ENCODE measurements around the gene TXNDC2. TPM values are rescaled to one million over a fixed set of nuclear protein-coding genes. Genes with fewer than 3 reads are reported as not detected.

TXNDC2 gene
- total and polyA plus RNA-seq, 2 experiments from 2014 or later = not detected

GRCh38 chr18:9902832-9903231 is 17.1 kb downstream of the TXNDC2 start:
- Histone ChIP-seq H4K20me1 (ENCODE audit: insufficient read depth) (no peaks in the 10 kb centered on the region), H3K9ac (no peak overlapping the region)

GRCh38 chr18:9905401-9905922 is 19.7 kb downstream of the TXNDC2 start:
- Histone ChIP-seq H3K27me3 (replicated peaks; ENCODE audit: insufficient read depth) (no peaks in the 10 kb centered on the region), H2AFZ (peak overlapping the region; percentile 52), H4K20me1 (ENCODE audit: insufficient read depth) (no peaks in the 10 kb centered on the region), H3K4me3 (no peak overlapping the region), H3K36me3 (ENCODE audit: low read depth) (no peaks in the 10 kb centered on the region), H3K9me2 (ENCODE audit: insufficient read depth) (no peaks in the 10 kb centered on the region), H3K27ac (no peak overlapping the region), H3K4me2 (ENCODE audit: unreplicated experiment) (no peak overlapping the region), H3F3A (ENCODE audit: insufficient read depth) (peaks cover 9% of the 10 kb centered on the region; the same call in 1 of the 2 replicates), H3K79me2 (ENCODE audit: insufficient read depth) (no peaks in the 10 kb centered on the region), H3K9ac (no peak overlapping the region), H3K9me3 (ENCODE audit: low read depth) (no peaks in the 10 kb centered on the region), H3K4me1 (ENCODE audit: insufficient read depth) (0 out of 2 replicates have a peak, but pooled peaks cover 9% of the 10 kb centered on the region)
- in situ Hi-C loops (cut with MboI) = no loop called here
- TF ChIP-seq EZH2phosphoT487 (IDR thresholded peaks at IDR 0.05; ENCODE audit: insufficient read depth, low read depth) (no peak), EZH2 (IDR thresholded peaks at IDR 0.05; ENCODE audit: insufficient read depth, poor library complexity, severe bottlenecking) (no peak)
- peak; percentile 60 for DNase-seq
- WGBS, 2 experiments (ENCODE audit: low coverage in 1 of 2, low lambda C conversion rate in 2 of 2, missing lambda C conversion rate in 2 of 2) = 29 to 49% methylated on average over 5 of the region's 5 CpGs

More at GRCh38 chr18:9902832-9903231, 17.1 kb downstream of the TXNDC2 start:
- no peaks in the 10 kb centered on the region for H3K79me2 ChIP-seq (ENCODE audit: insufficient read depth)
- H3K9me3 ChIP-seq (ENCODE audit: low read depth) = no peaks in the 10 kb centered on the region
- H3K36me3 ChIP-seq (ENCODE audit: low read depth) = no peaks in the 10 kb centered on the region
- H3F3A ChIP-seq (ENCODE audit: insufficient read depth) = peaks cover 21% of the 10 kb centered on the region; the same call in 1 of the 2 replicates
- no peaks in the 10 kb centered on the region for H3K9me2 ChIP-seq (ENCODE audit: insufficient read depth)
- H3K4me1 ChIP-seq (ENCODE audit: insufficient read depth) = peaks cover 22% of the 10 kb centered on the region
- H3K4me3 ChIP-seq = no peak overlapping the region
- in situ Hi-C loops (cut with MboI) = no loop called here
- H3K27ac ChIP-seq = no peak overlapping the region
- no peaks in the 10 kb centered on the region for H3K27me3 ChIP-seq (replicated peaks; ENCODE audit: insufficient read depth)
- WGBS, 2 experiments (ENCODE audit: low coverage in 1 of 2, low lambda C conversion rate in 2 of 2, missing lambda C conversion rate in 2 of 2) = 32 to 34% methylated on average over 10 of the region's 10 CpGs
- TF ChIP-seq EZH2phosphoT487 (IDR thresholded peaks at IDR 0.05; ENCODE audit: insufficient read depth, low read depth) (no peak), EZH2 (IDR thresholded peaks at IDR 0.05; ENCODE audit: insufficient read depth, poor library complexity, severe bottlenecking) (no peak)
- peak overlapping the region; percentile 59 for H2AFZ ChIP-seq
- peak; percentile 33 for DNase-seq
- no peak overlapping the region for H3K4me2 ChIP-seq (ENCODE audit: unreplicated experiment)

GRCh38 chr18:9906481-9906880 is 20.7 kb downstream of the TXNDC2 start:
- Histone ChIP-seq H3K9me3 (ENCODE audit: low read depth) (no peaks in the 10 kb centered on the region), H3K9ac (no peak overlapping the region), H3K36me3 (ENCODE audit: low read depth) (no peaks in the 10 kb centered on the region), H4K20me1 (ENCODE audit: insufficient read depth) (no peaks in the 10 kb centered on the region), H2AFZ (no peak overlapping the region), H3K4me2 (ENCODE audit: unreplicated experiment) (no peak overlapping the region), H3K4me1 (ENCODE audit: insufficient read depth) (0 out of 2 replicates have a peak, but pooled peaks cover 9% of the 10 kb centered on the region), H3K27me3 (replicated peaks; ENCODE audit: insufficient read depth) (no peaks in the 10 kb centered on the region), H3K9me2 (ENCODE audit: insufficient read depth) (no peaks in the 10 kb centered on the region), H3K79me2 (ENCODE audit: insufficient read depth) (no peaks in the 10 kb centered on the region), H3F3A (ENCODE audit: insufficient read depth) (peaks cover 9% of the 10 kb centered on the region; the same call in 1 of the 2 replicates), H3K4me3 (no peak overlapping the region), H3K27ac (no peak overlapping the region)
- DNase-seq = no peak
- WGBS, 2 experiments (ENCODE audit: low coverage in 1 of 2, low lambda C conversion rate in 2 of 2, missing lambda C conversion rate in 2 of 2) = 69 to 72% methylated on average over 3 of the region's 3 CpGs
- TF ChIP-seq EZH2phosphoT487 (IDR thresholded peaks at IDR 0.05; ENCODE audit: insufficient read depth, low read depth) (no peak), EZH2 (IDR thresholded peaks at IDR 0.05; ENCODE audit: insufficient read depth, poor library complexity, severe bottlenecking) (no peak)
- in situ Hi-C loops (cut with MboI) = no loop called here

- Histone ChIP-seq H3K4me3 (no peak overlapping the region), H3F3A (ENCODE audit: insufficient read depth) (peaks cover 12% of the 10 kb centered on the region; the same call in 1 of the 2 replicates), H3K4me1 (ENCODE audit: insufficient read depth) (0 out of 2 replicates have a peak, but pooled peaks cover 12% of the 10 kb centered on the region), H3K79me2 (ENCODE audit: insufficient read depth) (no peaks in the 10 kb centered on the region), H3K9me3 (ENCODE audit: low read depth) (no peaks in the 10 kb centered on the region), H4K20me1 (ENCODE audit: insufficient read depth) (no peaks in the 10 kb centered on the region), H3K36me3 (ENCODE audit: low read depth) (no peaks in the 10 kb centered on the region), H3K27me3 (replicated peaks; ENCODE audit: insufficient read depth) (no peaks in the 10 kb centered on the region), H2AFZ (no peak overlapping the region), H3K9me2 (ENCODE audit: insufficient read depth) (no peaks in the 10 kb centered on the region), H3K27ac (no peak overlapping the region), H3K9ac (no peak overlapping the region), H3K4me2 (ENCODE audit: unreplicated experiment) (no peak overlapping the region)
- DNase-seq = no peak
- TF ChIP-seq EZH2phosphoT487 (IDR thresholded peaks at IDR 0.05; ENCODE audit: insufficient read depth, low read depth) = no peak
- TF ChIP-seq EZH2 (IDR thresholded peaks at IDR 0.05; ENCODE audit: insufficient read depth, poor library complexity, severe bottlenecking) = no peak
- WGBS, 2 experiments (ENCODE audit: low coverage in 1 of 2, low lambda C conversion rate in 2 of 2, missing lambda C conversion rate in 2 of 2) = 81 to 86% methylated on average over 4 of the region's 4 CpGs
- in situ Hi-C loops (cut with MboI) = no loop called here
These were observed 22.1 kb downstream of the TXNDC2 start for GRCh38 chr18:9907867-9908266.
